K562 (cell line): ENCODE measurements around the gene TENM4. TPM values are rescaled to one million over a fixed set of nuclear protein-coding genes. Genes with fewer than 3 reads are reported as not detected.
A peak's percentile ranks its signal among the peaks of the same experiment; 100 is the strongest.

Source experiments
- ATAC-seq: fragments of 200-7000 bp; cut with Tn5 transposase; 3 replicates; pipeline ENCODE4 v1.9.1; 2020; ENCODE audit warnings: moderate library complexity
- BruUV-seq: library from RNA; stranded (reverse); fragments of 400-500 nt; replicated peaks from 2 replicates; lab custom pipeline; 2021; lab: Mats Ljungman, UMichigan
- CTCF ChIA-PET: fragments of 300-600 bp; formaldehyde crosslinking; extraction: SDS; loops from one replicate; lab custom pipeline; 2021; ENCODE audit warnings: low intra/inter-chr PET ratio; lab: Yijun Ruan, JAX
- POLR2A ChIA-PET: fragments of 300-600, 350-650 bp; sonication (Branson Sonifier 250); formaldehyde crosslinking; extraction: SDS; loops from one replicate; lab custom pipeline; 2021; ENCODE audit warnings: antibody characterized with exemption, inconsistent platforms; lab: Yijun Ruan, JAX
- DNase-seq, 4 experiments: peaks; one replicate each; pipeline versions ENCODE4 v3.0.0 to v3.0.0-alpha.2; 2011 to 2018; ENCODE audit warnings: low spot score in 3 of 4, mixed read lengths in 3 of 4; ENCODE audit errors: extremely low read depth in 1 of 4
- FAIRE-seq: peaks from 2 replicates; lab custom pipeline; 2011; peaks lifted over from hg19 to GRCh38; lab: Jason Lieb, UNC
- H2AFZ ChIP-seq: 2 replicates; pipeline ENCODE4 v1.6.0; 2011; ENCODE audit warnings: low read depth, low read length, control low read depth, inconsistent platforms
- H3K27ac ChIP-seq: fragments of 200-600 bp; 3 replicates; pipeline ENCODE4 v1.8.0; 2011; ENCODE audit warnings: low read depth, mild to moderate bottlenecking, control low read depth, inconsistent platforms, low read length, moderate library complexity, mixed read lengths; ENCODE audit errors: extremely low read depth
- H3K27me3 ChIP-seq, 2 experiments: fragments of 300-600 bp in 1 of 2; 2 replicates in 1 of 2; 3 replicates in 1 of 2; pipeline versions ENCODE4 v1.6.0 to v1.8.0; 2011; ENCODE audit warnings: inconsistent platforms in 2 of 2, low read length in 2 of 2, mild to moderate bottlenecking in 1 of 2, mixed read lengths in 1 of 2, moderate library complexity in 1 of 2; ENCODE audit not compliant: control insufficient read depth in 2 of 2, insufficient read depth in 2 of 2
- H3K36me3 ChIP-seq: fragments of 300-600 bp; 3 replicates; pipeline ENCODE4 v1.8.0; 2011; ENCODE audit warnings: mild to moderate bottlenecking, low read length, inconsistent platforms; ENCODE audit not compliant: control insufficient read depth, insufficient read depth
- H3K4me1 ChIP-seq, 2 experiments: fragments of 200-600 bp in 1 of 2; replicated peaks in 1 of 2; 2 replicates in 1 of 2; 3 replicates in 1 of 2; pipeline versions ENCODE4 v1.5.1 to v1.8.0; 2011; ENCODE audit warnings: inconsistent platforms in 2 of 2, low read length in 2 of 2, mild to moderate bottlenecking in 1 of 2, mixed read lengths in 1 of 2, moderate library complexity in 1 of 2; ENCODE audit not compliant: control insufficient read depth in 2 of 2, insufficient read depth in 2 of 2
- H3K4me2 ChIP-seq: 2 replicates; pipeline ENCODE4 v1.6.1; 2011; ENCODE audit warnings: low read length, control low read depth, inconsistent platforms, mixed read lengths; ENCODE audit not compliant: insufficient read depth
- H3K4me3 ChIP-seq: fragments of 200-600 bp; sonication (generic), shearing (Covaris generic); 2 replicates; pipeline ENCODE4 v1.5.1; 2016; ENCODE audit warnings: control low read depth, inconsistent platforms
- H3K79me2 ChIP-seq: fragments of 200-600 bp; 3 replicates; pipeline ENCODE4 v1.8.0; 2011; ENCODE audit warnings: low read length, inconsistent platforms; ENCODE audit not compliant: control insufficient read depth, insufficient read depth
- H3K9ac ChIP-seq, 2 experiments: 2 replicates each; pipeline versions ENCODE4 v1.6.0 to v1.6.1; 2011; ENCODE audit warnings: low read depth in 2 of 2, low read length in 2 of 2, control low read depth in 1 of 2, inconsistent platforms in 1 of 2, mild to moderate bottlenecking in 1 of 2, mixed read lengths in 1 of 2; ENCODE audit not compliant: insufficient read depth in 1 of 2
- H3K9me1 ChIP-seq: one replicate; pipeline ENCODE4 v1.6.0; 2011; ENCODE audit warnings: inconsistent platforms, mild to moderate bottlenecking, low read length, moderate library complexity; ENCODE audit not compliant: control insufficient read depth, insufficient read depth
- H3K9me3 ChIP-seq: replicated peaks from 2 replicates; pipeline ENCODE4 v1.5.1; 2011; ENCODE audit warnings: low read depth, low read length, inconsistent platforms; ENCODE audit not compliant: control insufficient read depth, insufficient read depth
- H4K20me1 ChIP-seq: replicated peaks from 2 replicates; pipeline ENCODE4 v1.6.1; 2011; ENCODE audit warnings: low read length, inconsistent platforms, mixed read lengths; ENCODE audit not compliant: control insufficient read depth, insufficient read depth
- BCL6 ChIP-seq: fragments of 250-450 bp; sonication (Bioruptor Pico); IDR thresholded peaks from 2 replicates; pipeline ENCODE4 v1.4.0; 2020
- CHD1 ChIP-seq: fragments of 200-600 bp; sonication (generic); IDR thresholded peaks from one replicate; pipeline ENCODE4 v1.6.1; 2012; ENCODE audit warnings: mild to moderate bottlenecking, moderate library complexity, low read length, inconsistent platforms
- EGR1 ChIP-seq: fragments of 450-650 bp; conservative IDR thresholded peaks from 2 replicates; pipeline ENCODE4 v1.6.1; 2017; ENCODE audit warnings: mild to moderate bottlenecking
- SPI1 ChIP-seq: IDR thresholded peaks from 2 replicates; pipeline ENCODE4 v1.6.1; 2011; ENCODE audit warnings: low read depth, low read length, control low read depth, borderline replicate concordance
- ZNF407 ChIP-seq: fragments of 450-650 bp; IDR thresholded peaks from 2 replicates; pipeline ENCODE4 v1.6.1; 2016; ENCODE audit warnings: low read depth
- WGBS: fragments of 100-300 bp; shearing (Covaris generic); methylation state at CpG from one replicate; pipeline ENCODE4 v1.1.6; 2016; ENCODE audit warnings: low coverage, mixed read lengths; ENCODE audit not compliant: insufficient coverage; ENCODE audit errors: missing lambda C conversion rate; 5-methylcytosine and 5-hydroxymethylcytosine counted together
- in situ Hi-C: fragments of 300-500 bp; cut with MboI; formaldehyde crosslinking; loops from 4 replicates; pipeline ENCODE4 v1.15.0; 2018; ENCODE audit warnings: inconsistent platforms, mixed read lengths
- intact Hi-C: fragments of 100-400 bp; cut with micrococcal nuclease; formaldehyde crosslinking; loops from 2 replicates; pipeline ENCODE4 v1.14.2; 2022
- polyA plus RNA-seq, 8 experiments: library from polyadenylated mRNA; depleted of rRNA in 4 of 8; stranded (reverse) in 5 of 8; unstranded in 3 of 8; fragments of >200 nt; fragmentation: Nextera tagmentation in 2 of 8; fragmentation: Illumina TruSeq in 1 of 8; extraction: Ambion mirVana in 2 of 8; extraction: Trizol in 1 of 8; gene quantifications; 2 replicates each; pipeline versions ENCODE4 v1.2.1 to v1.2.3, GENCODE V29; 2011 to 2014; ENCODE audit warnings: inconsistent platforms in 1 of 8, missing spikeins in 1 of 8
- total RNA-seq, 7 experiments: library from RNA; depleted of rRNA in 6 of 7; stranded (reverse); fragments of >200 nt in 6 of 7; fragmentation: Illumina TruSeq in 2 of 7; extraction: Trizol in 2 of 7; gene quantifications; 2 replicates each; pipeline versions ENCODE4 v1.2.1 to v1.2.3, GENCODE V29; 2011 to 2021; ENCODE audit warnings: low replicate concordance in 1 of 7

Gene TENM4
- total and polyA plus RNA-seq, 9 of the 15 experiments (the other 6 are each of a cell fraction or from before 2014, with no cell fraction given) = 0.16 TPM; not detected in 8

- no peak overlapping the region for H3K27ac ChIP-seq
- 2% methylated on average over 6 of the region's 6 CpGs for WGBS
- H2AFZ ChIP-seq = no peak overlapping the region
- H3K4me2 ChIP-seq = no peak overlapping the region
- H3K4me1 ChIP-seq = no peaks in the 10 kb centered on the region
- no peaks in the 10 kb centered on the region for H4K20me1 ChIP-seq
- H3K79me2 ChIP-seq = no peaks in the 10 kb centered on the region
- CTCF ChIA-PET = no interaction called here
- H3K9me3 ChIP-seq = no peaks in the 10 kb centered on the region
- H3K27me3 ChIP-seq = no peaks in the 10 kb centered on the region
- TF ChIP-seq EGR1 (no peak), SPI1 (0 out of 2 replicates have a peak, but pooled peaks have one; percentile 14)
- FAIRE-seq (no peak), ATAC-seq (no peak), DNase-seq (no peak)
- BruUV-seq = no TSS peak
- no peak overlapping the region for H3K9ac ChIP-seq
- no peaks in the 10 kb centered on the region for H3K36me3 ChIP-seq
- intact Hi-C loops = no loop called here
- POLR2A ChIA-PET = no interaction called here
- in situ Hi-C loops = no loop called here
- no peak overlapping the region for H3K4me3 ChIP-seq
- no peaks in the 10 kb centered on the region for H3K9me1 ChIP-seq
These were observed 281.0 kb downstream of the TENM4 start for GRCh38 chr11:79159657-79160450.

- no peak for FAIRE-seq
- TF ChIP-seq BCL6 (CRISPR knock-in tag) (no peak), CHD1 (no peak), ZNF407 (no peak)
These were observed 283.1 kb downstream of the TENM4 start for GRCh38 chr11:79157738-79158137.

More at GRCh38 chr11:79157738-79158137, 283.1 kb downstream of the TENM4 start:
- no peaks in the 10 kb centered on the region for H3K9me3 ChIP-seq
- no peaks in the 10 kb centered on the region for H3K9me1 ChIP-seq
- POLR2A ChIA-PET = no interaction called here
- in situ Hi-C loops (no loop called here), intact Hi-C loops (no loop called here)
- CTCF ChIA-PET = no interaction called here
- no peak overlapping the region for H3K4me2 ChIP-seq
- H3K79me2 ChIP-seq = no peaks in the 10 kb centered on the region
- ATAC-seq (no peak), DNase-seq (no peak)
- H2AFZ ChIP-seq = no peak overlapping the region
- H3K27ac ChIP-seq = no peak overlapping the region
- no TSS peak for BruUV-seq
- H4K20me1 ChIP-seq = no peaks in the 10 kb centered on the region
- no peak overlapping the region for H3K9ac ChIP-seq
- no peaks in the 10 kb centered on the region for H3K4me1 ChIP-seq
- H3K27me3 ChIP-seq = no peaks in the 10 kb centered on the region
- H3K4me3 ChIP-seq = no peak overlapping the region
- H3K36me3 ChIP-seq = no peaks in the 10 kb centered on the region
- 0% methylated on average over 4 of the region's 4 CpGs for WGBS
